Astrocyte of the cerebellum (primary cell): ENCODE measurements around the gene PRKCE.

Source experiments
- DNase-seq: peaks from one replicate; pipeline ENCODE4 v3.0.0-alpha.2; 2011; ENCODE audit warnings: low read depth
- H3K4me3 ChIP-seq: 2 replicates; pipeline ENCODE4 v1.5.1; 2011; ENCODE audit warnings: mild to moderate bottlenecking, low read depth, low read length, moderate library complexity
- CTCF ChIP-seq: IDR thresholded peaks from 2 replicates; pipeline ENCODE4 v1.5.1; 2012; ENCODE audit warnings: low read length, low read depth, moderate library complexity, mild to moderate bottlenecking; ENCODE audit errors: missing control alignments
- in situ Hi-C: cut with HindIII; loops from 2 replicates; pipeline ENCODE4 v1.10.0; 2017; ENCODE audit warnings: low sequenced_read_pairs

PRKCE gene

GRCh38 chr2:45746888-45747287 is 95.4 kb downstream of the PRKCE start:
- no peak for DNase-seq

GRCh38 chr2:45747363-45747762 is 95.9 kb downstream of the PRKCE start:
- in situ Hi-C loops, result loop anchor here (5.0 kb wide), 1 partner anchor 100 kb away; no protein-coding TSS in a partner anchor
- DNase-seq, result no peak
- TF ChIP-seq CTCF, result no peak
- H3K4me3 ChIP-seq, result no peak overlapping the region

More at GRCh38 chr2:45746888-45747287, 95.4 kb downstream of the PRKCE start:
- H3K4me3 ChIP-seq, result no peak overlapping the region
- TF ChIP-seq CTCF, result no peak
- in situ Hi-C loops, result loop anchor here (5.0 kb wide), 1 partner anchor 100 kb away; no protein-coding TSS in a partner anchor

- no peak for TF ChIP-seq CTCF
- no peak for DNase-seq
Measured at GRCh38 chr2:45748239-45748638, 96.8 kb downstream of the PRKCE start.

GRCh38 chr2:45750001-45750400 is 98.5 kb downstream of the PRKCE start:
- in situ Hi-C loops, result no loop called here
- DNase-seq, result no peak
- TF ChIP-seq CTCF, result no peak

More at GRCh38 chr2:45748239-45748638, 96.8 kb downstream of the PRKCE start:
- H3K4me3 ChIP-seq, result no peak overlapping the region
- in situ Hi-C loops, result loop anchor here (5.0 kb wide), 1 partner anchor 101 kb away; no protein-coding TSS in a partner anchor

GRCh38 chr2:45750484-45750883 is 99.0 kb downstream of the PRKCE start:
- no peak overlapping the region for H3K4me3 ChIP-seq
- TF ChIP-seq CTCF, result no peak
- DNase-seq, result no peak
- in situ Hi-C loops, result no loop called here

More at GRCh38 chr2:45750001-45750400, 98.5 kb downstream of the PRKCE start:
- H3K4me3 ChIP-seq, result no peak overlapping the region

GRCh38 chr2:45753381-45753780 is 101.9 kb downstream of the PRKCE start:
- no peak overlapping the region for H3K4me3 ChIP-seq
- in situ Hi-C loops, result no loop called here
- no peak for TF ChIP-seq CTCF
- DNase-seq, result no peak
